Measurements from ENCODE around the gene CMBL.
"Not testable (repeated sequence)": the region's sequence is repeated elsewhere in the genome, so short reads cannot be mapped to it uniquely, and the experiment has no call there.

CMBL gene

DNA sequence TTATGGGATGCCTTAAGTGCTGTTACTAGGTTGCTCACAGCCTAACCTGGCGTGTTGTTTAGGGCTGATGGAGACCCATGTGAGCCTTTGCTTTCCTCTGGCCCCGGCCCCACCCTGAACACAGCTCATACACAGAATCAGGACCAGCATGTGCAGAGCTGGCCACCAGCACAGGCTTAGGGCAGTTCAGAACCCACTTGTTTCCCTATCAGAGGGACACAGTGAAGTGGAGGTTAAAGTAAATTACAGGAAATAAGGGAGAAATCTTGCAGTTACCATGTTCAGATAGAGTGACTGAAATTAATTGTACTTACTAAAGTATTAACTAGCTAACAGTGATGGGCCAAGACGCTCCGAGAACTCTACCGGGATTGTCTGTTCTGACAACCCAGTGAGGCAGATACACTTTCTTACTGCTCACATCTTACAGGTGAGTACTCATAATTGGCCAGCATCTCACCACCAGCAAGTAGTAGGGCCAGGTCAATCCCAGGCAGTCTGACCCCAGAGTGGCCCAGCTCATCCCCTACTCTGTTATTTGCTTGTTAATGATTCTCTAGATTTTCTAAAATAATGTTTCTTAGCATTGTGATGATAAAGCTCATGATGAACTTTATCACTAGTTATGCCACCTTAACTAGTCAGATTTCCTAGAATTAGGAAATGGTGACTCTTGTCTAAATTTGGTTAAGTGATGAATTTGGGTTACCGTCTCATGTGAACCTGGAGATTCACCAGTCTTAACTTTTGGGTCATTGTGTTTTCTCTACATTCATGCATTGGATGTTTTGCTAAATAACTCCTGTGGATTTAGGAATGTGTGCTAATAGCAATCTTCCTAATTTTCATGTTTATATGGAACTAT lies 42.2 kb downstream of the CMBL start:
- Mint-ChIP-seq H3K4me1 (peaks cover 6% of the 10 kb centered on the region), H3K9me3 (no peaks in the 10 kb centered on the region), H3K4me3 (no peak overlapping the region), H3K27ac (no peak overlapping the region), H3K27me3 (no peaks in the 10 kb centered on the region)
- ATAC-seq (peak; percentile 24), DNase-seq (no peak)

GRCh38 chr5:10264604-10265003 lies 43.1 kb downstream of the CMBL start:
- no peak for DNase-seq
- no peaks in the 10 kb centered on the region for H3K9me3 Mint-ChIP-seq
- no peak for ATAC-seq
- no peak overlapping the region for H3K4me3 Mint-ChIP-seq
- H3K27ac Mint-ChIP-seq, result no peak overlapping the region
- peaks cover 11% of the 10 kb centered on the region for H3K4me1 Mint-ChIP-seq
- no peaks in the 10 kb centered on the region for H3K27me3 Mint-ChIP-seq

- Mint-ChIP-seq H3K4me3 (no peak overlapping the region), H3K9me3 (no peaks in the 10 kb centered on the region), H3K27me3 (no peaks in the 10 kb centered on the region), H3K27ac (no peak overlapping the region), H3K4me1 (peaks cover 15% of the 10 kb centered on the region)
- DNase-seq, result no peak
- no peak for ATAC-seq
These were observed 44.7 kb downstream of the CMBL start for GRCh38 chr5:10262995-10263394.

- no peaks in the 10 kb centered on the region for H3K27me3 Mint-ChIP-seq
- H3K4me1 Mint-ChIP-seq, result peaks cover 19% of the 10 kb centered on the region
- no peak overlapping the region for H3K4me3 Mint-ChIP-seq
- H3K9me3 Mint-ChIP-seq, result no peaks in the 10 kb centered on the region
- DNase-seq (no peak), ATAC-seq (no peak)
- H3K27ac Mint-ChIP-seq, result peak overlapping the region in 1 of 2 donors; percentile 20
These were observed 45.5 kb downstream of the CMBL start for GRCh38 chr5:10262121-10262774.

DNA sequence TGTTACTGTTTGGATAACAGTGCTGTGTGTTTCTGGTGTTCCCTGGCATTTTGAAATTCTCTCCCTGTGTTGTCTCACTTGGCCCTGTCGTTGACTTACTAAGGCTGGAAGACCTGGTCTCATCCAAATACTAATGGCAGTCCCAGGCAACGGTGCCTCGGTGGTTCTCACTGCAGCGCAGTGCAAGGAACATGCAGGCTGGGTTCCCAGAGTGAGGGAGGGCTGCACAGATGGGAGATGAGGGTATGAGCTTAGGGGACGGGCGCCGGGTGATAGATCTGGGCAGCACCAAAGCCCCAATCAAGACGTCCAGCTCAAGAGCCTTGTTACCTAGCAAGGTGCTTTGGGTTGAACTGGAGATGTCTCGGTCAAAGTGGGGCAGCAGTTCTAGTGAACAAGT lies 46.6 kb downstream of the CMBL start:
- Mint-ChIP-seq H3K27ac (no peak overlapping the region), H3K27me3 (no peaks in the 10 kb centered on the region), H3K4me3 (no peak overlapping the region), H3K4me1 (peaks cover 23% of the 10 kb centered on the region), H3K9me3 (no peaks in the 10 kb centered on the region)
- no peak for ATAC-seq
- DNase-seq, result no peak

DNA sequence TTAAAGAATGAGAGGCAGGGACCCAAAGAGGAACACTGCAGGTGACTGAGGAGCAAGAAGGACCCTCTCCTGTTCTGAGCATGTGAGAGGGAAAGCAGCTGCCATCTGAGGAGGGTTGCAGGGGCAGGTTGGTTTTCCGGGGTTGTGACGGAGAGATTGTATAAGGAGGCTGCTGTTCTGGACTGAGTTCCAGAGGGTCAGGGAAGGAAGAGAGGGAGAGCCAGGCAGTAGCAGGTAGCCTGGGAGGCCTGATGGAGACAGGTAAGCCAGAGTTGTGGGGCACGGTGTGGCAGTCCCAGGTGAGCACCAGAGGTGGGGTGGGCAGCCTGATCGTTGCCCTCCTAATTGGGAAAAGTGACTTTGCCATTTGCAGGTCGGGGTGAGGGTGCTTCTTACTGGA lies 47.8 kb downstream of the CMBL start:
- Mint-ChIP-seq H3K4me3 (no peak overlapping the region), H3K9me3 (no peaks in the 10 kb centered on the region), H3K4me1 (peaks cover 32% of the 10 kb centered on the region), H3K27ac (peak overlapping the region; percentile 53 to 59), H3K27me3 (no peaks in the 10 kb centered on the region)
- ATAC-seq, result no peak
- no peak for DNase-seq

GRCh38 chr5:10257870-10258269 lies 49.8 kb downstream of the CMBL start:
- ATAC-seq (peak; percentile 54), DNase-seq (no peak)
- Mint-ChIP-seq H3K27me3 (no peaks in the 10 kb centered on the region), H3K27ac (peak overlapping the region in 1 of 2 donors; percentile 56), H3K9me3 (no peaks in the 10 kb centered on the region), H3K4me1 (peaks cover 52% of the 10 kb centered on the region), H3K4me3 (no peak overlapping the region)

DNA sequence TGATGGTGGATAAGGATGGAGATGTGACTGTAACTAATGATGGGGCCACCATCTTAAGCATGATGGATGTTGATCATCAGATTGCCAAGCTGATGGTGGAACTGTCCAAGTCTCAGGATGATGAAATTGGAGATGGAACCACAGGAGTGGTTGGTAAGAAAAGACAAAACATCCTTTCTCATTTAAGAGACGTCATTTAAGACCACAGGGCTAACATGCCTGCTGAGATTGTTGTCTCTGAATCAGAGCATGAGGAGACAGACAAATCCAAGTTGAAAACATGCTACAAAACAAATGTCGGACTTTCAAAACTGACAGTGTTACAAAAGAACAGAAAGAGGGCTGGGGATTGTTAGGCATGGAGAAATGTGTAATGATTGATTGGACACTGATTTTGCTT lies 53.0 kb downstream of the CMBL start:
- H3K9me3 Mint-ChIP-seq, result no peaks in the 10 kb centered on the region
- ATAC-seq, result no peak
- DNase-seq, result no peak
- H3K4me1 Mint-ChIP-seq, result peaks cover 60% of the 10 kb centered on the region
- peak overlapping the region in 1 of 2 donors; percentile 79 for H3K27ac Mint-ChIP-seq
- H3K4me3 Mint-ChIP-seq, result no peak overlapping the region
- no peaks in the 10 kb centered on the region for H3K27me3 Mint-ChIP-seq

GRCh38 chr5:10253390-10253789 lies 54.3 kb downstream of the CMBL start:
- DNase-seq (no peak), ATAC-seq (no peak)
- Mint-ChIP-seq H3K4me1 (peaks cover 63% of the 10 kb centered on the region), H3K4me3 (peak overlapping the region; percentile 22 to 59), H3K27ac (peak overlapping the region; percentile 57 to 94), H3K27me3 (no peaks in the 10 kb centered on the region), H3K9me3 (no peaks in the 10 kb centered on the region)

- no peak for ATAC-seq
- Mint-ChIP-seq H3K27me3 (no peaks in the 10 kb centered on the region), H3K27ac (peak overlapping the region; percentile 100), H3K4me3 (peak overlapping the region; percentile 86 to 98), H3K4me1 (peaks cover 72% of the 10 kb centered on the region), H3K9me3 (no peaks in the 10 kb centered on the region)
- DNase-seq, result no peak
These were observed 56.3 kb downstream of the CMBL start for GRCh38 chr5:10251405-10251804.

GRCh38 chr5:10250806-10251276 lies 56.9 kb downstream of the CMBL start:
- peaks cover 68% of the 10 kb centered on the region for H3K4me1 Mint-ChIP-seq

GRCh38 chr5:10249948-10250805 lies 57.5 kb downstream of the CMBL start, which contains the start of gene CCT5:
Gene CCT5, plus strand, starts transcription at chr5:10250280. Its CDS starts 61 bp downstream, at chr5:10250341.
- Mint-ChIP-seq H3K4me1 (peaks cover 64% of the 10 kb centered on the region), H3K27ac (peak within 1 kb of the TSS; percentile 100), H3K9me3 (no peaks in the 10 kb centered on the region), H3K4me3 (peak within 1 kb of the TSS; percentile 86 to 98), H3K27me3 (no peaks in the 10 kb centered on the region)
- DNase-seq (peak; percentile 86 to 92), ATAC-seq (peak; percentile 83)

More at GRCh38 chr5:10250806-10251276, 56.9 kb downstream of the CMBL start:
- ATAC-seq (peak; percentile 56), DNase-seq (peak; percentile 20 to 31)
- Mint-ChIP-seq H3K27ac (peak overlapping the region; percentile 100), H3K27me3 (no peaks in the 10 kb centered on the region), H3K4me3 (peak overlapping the region; percentile 86 to 98), H3K9me3 (no peaks in the 10 kb centered on the region)

DNA sequence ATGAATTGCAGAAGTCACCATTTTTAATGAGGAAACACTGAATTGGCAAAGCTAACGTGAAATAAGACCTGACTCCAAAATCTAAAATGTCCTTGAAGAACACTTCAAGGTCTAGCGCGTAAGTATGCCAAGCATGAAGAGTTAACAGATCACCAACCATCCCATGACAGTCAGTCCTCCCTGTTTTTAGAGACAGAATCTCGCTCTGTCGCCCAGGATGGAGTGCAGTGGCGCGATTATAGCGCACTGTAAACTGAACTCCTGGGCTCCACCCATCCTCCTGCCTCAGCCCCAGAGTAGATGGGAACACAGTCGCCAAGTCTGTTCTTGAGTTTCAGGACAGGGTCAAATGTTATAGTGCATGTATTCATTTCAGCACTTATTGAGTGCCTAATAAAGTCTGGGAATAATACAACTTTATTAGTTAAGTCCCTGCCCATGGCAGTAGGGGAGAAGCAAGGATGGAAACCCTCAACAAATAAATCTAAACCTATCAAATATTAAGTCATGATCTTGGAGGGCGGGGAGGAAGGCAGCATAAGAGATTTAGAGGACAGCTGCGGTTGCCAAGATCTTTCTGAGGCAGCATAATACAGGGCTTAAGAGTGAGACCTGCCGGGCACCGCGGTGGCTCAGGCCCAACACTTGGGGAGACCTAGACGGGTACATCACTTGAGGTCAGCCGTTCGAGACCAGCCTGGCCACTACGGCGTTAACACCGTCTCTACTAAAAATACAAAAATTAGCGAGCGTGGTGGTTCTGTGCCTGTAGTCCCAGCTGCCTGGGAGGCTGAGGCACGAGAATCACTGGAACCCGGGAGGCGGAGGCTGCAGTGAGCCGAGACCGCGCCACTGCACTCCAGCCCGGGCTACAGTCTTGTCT lies 59.1 kb downstream of the CMBL start:
- Mint-ChIP-seq H3K27ac (peak overlapping the region; percentile 100), H3K27me3 (no peaks in the 10 kb centered on the region), H3K4me1 (peaks cover 54% of the 10 kb centered on the region), H3K9me3 (no peaks in the 10 kb centered on the region), H3K4me3 (peak overlapping the region; percentile 86 to 98)
- no peak for ATAC-seq
- no peak for DNase-seq

DNA sequence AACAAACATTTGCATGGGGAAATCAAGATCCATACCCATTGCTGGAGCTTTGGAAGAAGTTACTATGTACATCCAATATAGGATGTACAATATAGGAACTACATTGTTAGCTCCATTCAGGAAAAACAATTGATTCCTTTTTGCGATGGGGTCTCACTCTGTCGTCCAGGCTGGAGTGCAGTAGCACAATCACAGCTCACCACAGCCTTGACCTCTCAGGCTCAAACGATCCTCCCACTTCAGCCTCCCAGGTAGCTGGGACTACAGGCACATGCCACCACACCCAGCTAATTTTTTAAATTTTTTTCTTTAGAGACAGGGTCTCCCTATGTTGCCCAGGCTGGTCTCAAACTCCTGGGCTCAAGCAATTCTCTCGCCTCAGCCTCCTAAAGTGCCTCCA lies 60.5 kb downstream of the CMBL start:
- not testable (repeated sequence) for DNase-seq, ATAC-seq, H3K27me3 Mint-ChIP-seq, H3K4me3 Mint-ChIP-seq, H3K9me3 Mint-ChIP-seq
- Mint-ChIP-seq H3K27ac (peak overlapping the region in 1 of 2 donors; percentile 59), H3K4me1 (peaks cover 46% of the 10 kb centered on the region)

Data from stimulated activated naive CD8-positive, alpha-beta T cell treated with anti-CD3 and anti-CD28 coated beads, Interleukin-15, amount 100 ng/mL, for 72 hours (primary cell).